ENCODE results near the gene NCAM1.
"Not testable (repeated sequence)": the region's sequence is repeated elsewhere in the genome, so short reads cannot be mapped to it uniquely, and the experiment has no call there.

Gene NCAM1

DNA sequence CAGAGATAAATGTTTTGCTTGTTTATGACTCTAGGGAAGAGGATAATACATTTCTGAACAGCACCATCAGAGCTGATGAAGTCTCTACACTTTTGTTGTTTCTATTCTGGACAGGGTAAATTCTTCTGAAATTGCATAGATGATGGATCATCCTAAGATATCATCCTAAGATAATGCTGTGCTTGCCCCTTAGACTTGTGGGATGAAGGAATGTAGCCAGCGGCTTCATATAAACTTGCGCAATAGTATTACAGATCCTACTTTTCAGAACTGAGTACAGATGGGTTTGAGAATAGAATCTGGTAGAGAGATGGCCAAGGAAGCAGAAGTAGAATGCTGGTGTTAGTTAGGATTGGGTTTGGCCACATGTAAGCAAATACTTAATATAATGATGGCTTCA is 61.0 kb downstream of the NCAM1 start:
- DNase-seq, result no peak

DNA sequence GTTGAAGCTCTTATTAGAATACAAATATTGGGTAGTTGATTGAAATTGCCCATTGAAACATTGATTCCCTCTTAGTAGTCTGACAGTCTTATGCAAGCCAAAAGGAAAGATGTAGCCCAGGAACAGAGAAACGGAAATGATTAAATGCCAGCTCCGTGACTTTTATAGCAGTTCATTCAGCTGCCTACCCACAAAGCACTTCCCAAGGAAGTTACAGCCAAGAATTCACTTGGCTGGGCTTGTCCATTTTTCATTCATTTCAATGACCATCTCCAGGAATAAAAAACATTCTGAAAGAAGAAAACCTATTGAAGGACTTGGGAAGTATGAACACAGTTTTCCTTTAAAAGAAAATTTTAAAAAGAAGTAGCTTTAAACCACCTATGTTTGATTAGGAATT is 62.0 kb downstream of the NCAM1 start:
- DNase-seq, result no peak

- DNase-seq, result no peak
These were observed 62.8 kb downstream of the NCAM1 start for GRCh38 chr11:113023986-113024385.

DNA sequence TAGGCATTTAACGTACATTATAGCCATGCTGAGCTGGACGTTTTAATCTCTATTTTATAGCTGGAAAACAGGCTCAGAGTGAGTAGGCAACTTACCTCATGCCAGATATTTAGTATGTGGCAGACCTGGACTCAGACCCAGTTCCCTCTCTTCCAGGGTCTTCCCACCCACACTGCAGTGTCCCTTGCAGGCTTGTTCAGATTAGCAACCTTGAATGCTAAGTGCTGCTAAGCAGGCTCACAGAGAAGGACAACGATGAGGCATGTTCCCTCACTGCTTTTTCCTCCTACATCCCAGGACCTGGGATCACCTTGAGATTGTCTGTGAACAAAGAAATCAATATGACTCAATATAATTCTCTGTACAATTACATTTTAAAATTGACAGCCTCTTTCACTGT is 65.6 kb downstream of the NCAM1 start:
- DNase-seq, result no peak

DNA sequence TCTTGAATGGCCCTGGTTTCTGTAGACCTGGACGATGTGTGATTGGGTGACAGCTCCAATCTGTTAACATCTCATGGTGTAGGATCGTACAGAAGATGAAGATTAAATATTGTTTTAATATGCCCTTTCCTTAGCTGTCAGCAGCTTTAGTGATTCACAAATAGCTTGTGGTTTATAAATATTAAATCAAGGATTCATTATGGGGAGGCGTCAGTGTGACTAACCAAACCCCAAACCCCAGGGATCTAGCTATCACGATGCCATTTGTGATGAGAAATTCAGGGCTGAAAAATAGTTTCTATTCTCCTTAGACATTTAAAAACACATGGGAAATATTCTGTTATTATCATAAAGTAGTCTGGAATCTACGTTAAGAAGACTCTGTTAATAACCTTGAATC is 73.4 kb downstream of the NCAM1 start:
- no peak for DNase-seq

DNA sequence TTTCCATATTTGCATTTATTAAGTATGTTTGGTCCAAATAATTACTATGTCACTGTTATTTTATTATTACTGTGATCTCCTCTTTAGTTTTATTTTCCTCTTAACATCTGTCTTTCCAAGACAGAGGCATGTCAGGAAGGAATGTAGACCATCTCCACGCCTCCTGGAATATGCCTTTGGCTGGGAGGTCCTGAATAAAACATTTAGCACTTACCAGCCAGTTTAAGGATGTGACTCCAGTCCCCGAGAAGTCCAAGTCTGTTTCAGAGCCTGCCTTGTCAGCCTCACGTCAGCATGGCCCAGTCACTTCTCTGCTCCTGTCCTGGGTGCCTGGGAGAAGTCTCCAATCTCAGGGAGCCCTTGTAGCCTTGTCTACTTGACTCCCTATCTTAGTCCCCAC is 74.5 kb downstream of the NCAM1 start:
- DNase-seq, result no peak

- DNase-seq, result no peak
These were observed 82.5 kb downstream of the NCAM1 start for GRCh38 chr11:113043698-113044097.

GRCh38 chr11:113045146-113045545 is 83.9 kb downstream of the NCAM1 start:
- no peak for DNase-seq

GRCh38 chr11:113046866-113047265 is 85.6 kb downstream of the NCAM1 start:
- DNase-seq, result no peak

GRCh38 chr11:113048820-113049768 is 87.9 kb downstream of the NCAM1 start:
- no peak for DNase-seq

- not testable (repeated sequence) for DNase-seq
These were observed 91.8 kb downstream of the NCAM1 start for GRCh38 chr11:113053042-113053441.

DNA sequence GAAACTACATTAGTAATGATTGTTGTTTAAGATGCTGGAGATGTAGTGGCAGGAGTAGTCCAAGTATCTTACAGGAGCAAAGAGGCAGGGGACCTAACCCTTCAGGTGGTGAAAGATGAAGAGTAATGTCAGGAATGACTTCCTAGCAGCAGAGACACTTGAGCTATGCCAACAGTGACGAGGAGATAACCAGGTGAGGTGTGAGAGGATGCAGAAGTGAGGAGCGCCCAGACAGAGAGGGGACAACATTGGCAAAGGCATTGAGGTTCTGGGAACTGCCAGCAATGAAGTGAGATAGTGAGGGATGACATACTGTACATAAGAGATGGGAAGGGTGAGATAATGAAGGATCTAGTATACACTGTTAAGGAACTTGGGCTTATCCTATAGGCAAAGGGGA is 95.8 kb downstream of the NCAM1 start:
- no peak for DNase-seq

DNA sequence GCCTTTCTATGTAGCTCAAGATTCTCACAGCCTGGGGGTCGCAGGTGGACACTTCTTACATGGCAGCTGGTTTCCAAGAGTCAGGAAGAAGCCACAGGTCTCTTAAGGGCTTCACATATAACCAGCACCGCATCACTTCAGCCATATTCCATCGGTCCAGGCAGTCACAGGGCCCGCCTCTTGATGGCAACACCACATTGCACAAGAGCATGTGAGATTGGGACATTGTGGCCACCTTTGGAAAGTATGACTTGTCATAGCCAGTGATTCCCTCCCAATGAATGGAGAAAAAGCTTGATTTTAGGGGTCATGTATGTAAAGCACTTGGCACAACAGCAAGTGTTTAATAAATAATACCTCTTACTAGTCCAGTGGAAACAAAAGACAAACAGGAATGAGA is 98.3 kb downstream of the NCAM1 start:
- no peak for DNase-seq

DNA sequence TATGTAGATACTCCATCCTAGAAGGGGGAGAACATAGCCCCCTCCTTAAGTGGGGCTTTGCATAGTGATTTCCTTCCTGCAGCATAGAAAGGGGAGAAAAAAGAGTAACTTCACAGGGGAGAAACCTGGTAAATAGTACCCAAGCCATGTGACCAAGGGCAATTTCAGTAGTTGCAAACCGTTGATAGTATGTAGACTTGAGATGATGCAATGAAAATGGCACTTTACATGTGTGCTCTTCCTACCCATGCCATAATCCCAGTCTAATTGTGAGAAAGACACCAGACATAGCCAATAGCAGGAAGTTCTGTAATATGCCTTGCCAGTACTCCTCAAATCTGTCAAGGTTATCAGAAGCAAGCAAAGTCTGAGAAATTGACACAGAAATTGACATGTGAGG is 104.1 kb downstream of the NCAM1 start:
- DNase-seq, result no peak

GRCh38 chr11:113072237-113072858 is 111.1 kb downstream of the NCAM1 start:
- no peak for DNase-seq

DNA sequence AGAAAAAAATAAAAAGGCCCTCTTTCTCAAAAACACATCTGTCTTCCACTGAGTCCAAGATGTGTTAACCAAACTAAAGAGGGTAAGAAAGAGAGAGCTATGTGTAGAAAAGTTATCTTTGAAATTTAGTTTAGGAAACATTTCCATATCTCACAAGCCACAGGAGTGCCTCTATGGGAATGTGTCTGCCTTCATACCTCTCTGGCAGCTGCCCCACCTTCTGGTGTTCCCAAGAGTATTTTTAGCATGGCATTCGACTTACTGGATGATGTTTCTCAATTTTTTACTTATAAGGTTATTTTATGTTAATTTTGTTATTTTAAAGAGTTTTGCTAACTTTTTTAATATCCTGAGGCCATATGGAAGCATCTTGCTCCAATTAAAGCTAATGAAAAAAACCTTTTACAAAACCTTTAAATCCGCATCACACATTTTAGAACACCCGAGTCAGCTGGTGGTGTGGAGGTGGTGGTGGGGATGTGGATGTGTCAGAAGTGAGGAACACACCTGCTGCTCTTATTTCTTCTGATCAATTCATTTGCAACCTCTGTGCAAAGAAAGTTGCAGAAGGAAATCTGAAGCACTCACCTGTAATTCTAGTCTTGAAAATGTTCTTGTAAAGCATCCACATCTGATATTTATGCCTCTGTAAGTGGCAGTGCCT is 112.2 kb downstream of the NCAM1 start:
- no peak for DNase-seq

DNA sequence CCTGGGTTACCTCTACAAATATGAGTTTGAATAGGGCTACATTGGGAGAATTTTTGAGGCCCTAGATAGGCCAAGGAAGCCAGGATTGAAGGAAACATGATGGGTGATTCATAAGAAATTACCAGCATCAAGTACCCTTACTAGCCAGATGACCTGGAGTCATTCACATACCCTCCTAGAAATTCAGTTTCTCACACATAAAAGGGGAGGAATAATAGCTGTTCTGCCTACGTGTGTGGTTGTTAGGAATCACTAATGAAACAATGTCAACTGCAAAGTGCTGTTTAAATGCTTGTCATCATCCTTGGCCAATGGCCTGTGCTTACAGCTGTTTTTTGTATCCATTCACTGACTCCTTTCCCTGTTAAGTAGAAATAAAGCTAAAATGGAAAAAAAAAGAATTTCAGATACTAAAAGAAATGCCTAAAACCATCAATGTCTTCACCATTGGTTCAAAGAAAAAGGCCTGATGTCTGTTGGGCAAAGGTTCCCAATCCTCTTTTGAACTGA is 114.4 kb downstream of the NCAM1 start:
- DNase-seq, result no peak

DNA sequence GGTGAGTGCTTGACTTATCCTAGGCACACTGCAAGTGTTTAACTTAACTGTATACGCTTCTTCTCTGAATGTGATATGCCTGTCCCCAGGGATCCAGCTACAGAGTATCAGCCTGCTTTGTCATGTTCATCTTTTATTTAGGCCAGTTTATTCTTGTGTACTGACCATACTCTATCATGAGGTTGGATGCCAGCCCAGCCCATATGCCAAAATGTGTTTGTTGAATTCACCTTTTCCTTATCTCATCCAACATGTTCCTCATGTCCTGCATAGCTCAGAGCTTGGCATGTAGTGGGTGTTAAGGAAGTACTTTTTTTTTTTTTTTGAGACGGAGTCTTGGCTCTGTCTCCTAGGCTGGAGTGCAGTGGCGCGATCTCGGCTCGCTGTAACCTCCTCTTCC is 116.2 kb downstream of the NCAM1 start:
- no peak for DNase-seq

- DNase-seq, result no peak
These were observed 121.2 kb downstream of the NCAM1 start for GRCh38 chr11:113082341-113082955.

DNA sequence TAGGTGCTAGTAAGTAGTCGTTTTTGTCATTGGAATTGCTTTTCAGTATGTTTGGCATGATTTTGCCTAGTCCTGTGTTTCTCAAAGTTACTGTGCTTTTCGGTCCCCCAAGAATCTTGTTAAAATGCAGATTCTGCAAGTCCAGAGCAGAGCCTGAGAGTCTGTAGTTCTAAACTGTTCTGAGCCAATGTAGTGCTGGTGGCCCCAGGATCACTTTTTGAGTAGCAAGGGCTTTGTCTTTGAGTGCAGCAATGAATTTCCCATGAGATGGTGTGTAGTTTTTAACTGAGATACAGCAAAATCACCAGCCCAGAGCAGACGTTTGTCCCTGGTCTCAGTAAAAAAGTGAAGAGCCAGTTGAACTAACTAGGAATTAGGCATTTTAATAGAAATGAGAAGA is 122.4 kb downstream of the NCAM1 start:
- no peak for DNase-seq

GRCh38 chr11:113084297-113084696 is 123.1 kb downstream of the NCAM1 start:
- DNase-seq, result no peak

DNA sequence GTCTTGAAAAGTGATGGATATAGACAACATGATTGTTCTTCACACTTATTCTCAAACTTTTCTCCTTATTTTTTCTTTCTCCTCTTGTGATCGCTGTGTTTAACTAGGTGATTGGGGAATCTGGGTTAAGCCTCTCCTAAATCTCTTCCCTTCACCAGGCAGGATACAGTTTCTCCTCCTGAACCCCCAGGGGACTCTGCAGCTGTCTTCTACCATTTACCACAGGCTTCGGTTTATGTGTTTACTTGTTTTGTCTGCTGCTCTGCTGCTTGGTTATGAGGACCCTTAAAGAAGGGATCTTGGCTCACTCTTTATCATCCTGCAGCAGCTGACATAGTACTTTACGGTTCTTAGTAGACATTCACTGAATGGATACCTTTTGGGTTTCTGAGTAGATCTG is 124.2 kb downstream of the NCAM1 start:
- no peak for DNase-seq

DNA sequence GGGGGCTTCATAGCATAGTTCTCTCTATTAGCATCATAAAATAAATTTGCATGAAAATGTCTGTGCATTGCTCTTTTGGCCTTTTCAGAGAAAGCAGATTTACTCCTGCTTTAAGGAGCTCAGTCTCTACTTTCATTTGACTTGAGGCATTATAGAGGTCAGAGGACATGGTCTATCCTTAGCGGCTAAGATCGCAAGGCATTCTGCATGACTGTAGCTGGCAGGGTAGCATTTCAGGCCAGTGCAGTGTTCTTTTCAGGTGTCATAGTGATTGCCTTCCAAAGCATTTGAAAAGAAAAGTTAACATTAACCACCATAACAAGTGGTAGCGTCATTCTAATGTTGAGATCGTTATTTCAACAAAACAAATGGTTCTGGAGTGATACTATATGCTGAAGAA is 126.5 kb downstream of the NCAM1 start:
- no peak for DNase-seq
